ENCODE data around the gene DPH6.

DNA sequence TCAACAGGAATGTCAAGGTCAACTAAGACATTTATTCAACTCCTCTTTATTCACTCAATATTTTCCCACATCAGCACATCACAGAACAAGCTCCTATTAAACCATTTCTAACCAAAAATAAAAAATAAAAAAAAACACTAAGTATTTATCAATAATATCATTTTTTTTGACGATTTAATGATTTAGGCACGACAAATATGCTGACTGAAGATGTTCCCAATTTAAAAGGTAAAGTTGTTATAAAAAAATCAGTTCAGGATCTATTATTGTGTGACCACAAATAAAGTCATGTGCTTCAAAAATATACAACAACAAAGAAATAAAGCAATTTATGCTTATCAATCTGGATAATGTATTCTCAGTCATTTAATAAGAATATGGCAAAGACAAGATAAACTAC is 16.2 kb downstream of the DPH6 start:
- TF ChIP-seq, protein P1, sequence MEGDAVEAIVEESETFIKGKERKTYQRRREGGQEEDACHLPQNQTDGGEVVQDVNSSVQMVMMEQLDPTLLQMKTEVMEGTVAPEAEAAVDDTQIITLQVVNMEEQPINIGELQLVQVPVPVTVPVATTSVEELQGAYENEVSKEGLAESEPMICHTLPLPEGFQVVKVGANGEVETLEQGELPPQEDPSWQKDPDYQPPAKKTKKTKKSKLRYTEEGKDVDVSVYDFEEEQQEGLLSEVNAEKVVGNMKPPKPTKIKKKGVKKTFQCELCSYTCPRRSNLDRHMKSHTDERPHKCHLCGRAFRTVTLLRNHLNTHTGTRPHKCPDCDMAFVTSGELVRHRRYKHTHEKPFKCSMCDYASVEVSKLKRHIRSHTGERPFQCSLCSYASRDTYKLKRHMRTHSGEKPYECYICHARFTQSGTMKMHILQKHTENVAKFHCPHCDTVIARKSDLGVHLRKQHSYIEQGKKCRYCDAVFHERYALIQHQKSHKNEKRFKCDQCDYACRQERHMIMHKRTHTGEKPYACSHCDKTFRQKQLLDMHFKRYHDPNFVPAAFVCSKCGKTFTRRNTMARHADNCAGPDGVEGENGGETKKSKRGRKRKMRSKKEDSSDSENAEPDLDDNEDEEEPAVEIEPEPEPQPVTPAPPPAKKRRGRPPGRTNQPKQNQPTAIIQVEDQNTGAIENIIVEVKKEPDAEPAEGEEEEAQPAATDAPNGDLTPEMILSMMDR (IDR thresholded peaks at IDR 0.05) = no peak
- no peak for TF ChIP-seq POLR2AphosphoS5 (IDR thresholded peaks at IDR 0.05; ENCODE audit: insufficient read depth in 1 of 2, low read depth in 1 of 2)

All from vagina (tissue), 2 donors.